ENCODE measurements around the gene BMP6.

- TF ChIP-seq GATA3 (IDR thresholded peaks at IDR 0.05; ENCODE audit: low read depth, low read length) (no peak), GATA2 (IDR thresholded peaks at IDR 0.05; ENCODE audit: low read depth, low read length) (no peak)
Measured at GRCh38 chr6:7777074-7777473, 51.2 kb downstream of the BMP6 start.

Measured in SH-SY5Y (cell line).